Tibial nerve (tissue), 3 donors: ENCODE measurements around the gene HECW1.

Experiments used
- POLR2A ChIP-seq, 2 donors: fragments of 450-650 bp; IDR thresholded peaks; one replicate each; pipeline ENCODE4 v1.6.1; 2017; ENCODE audit warnings: antibody characterized with exemption in 2 of 2, mild to moderate bottlenecking in 2 of 2, moderate library complexity in 2 of 2
- TF ChIP-seq, protein P1 (sequence below), 5 experiments: fragments of 200-600 bp in 3 of 5; fragments of 450-650 bp in 2 of 5; sonication (generic) in 3 of 5; IDR thresholded peaks; one replicate each; pipeline ENCODE4 v1.5.1; 2016 to 2019; ENCODE audit warnings: antibody characterized with exemption in 5 of 5, mild to moderate bottlenecking in 3 of 5, moderate library complexity in 2 of 5

DNA sequence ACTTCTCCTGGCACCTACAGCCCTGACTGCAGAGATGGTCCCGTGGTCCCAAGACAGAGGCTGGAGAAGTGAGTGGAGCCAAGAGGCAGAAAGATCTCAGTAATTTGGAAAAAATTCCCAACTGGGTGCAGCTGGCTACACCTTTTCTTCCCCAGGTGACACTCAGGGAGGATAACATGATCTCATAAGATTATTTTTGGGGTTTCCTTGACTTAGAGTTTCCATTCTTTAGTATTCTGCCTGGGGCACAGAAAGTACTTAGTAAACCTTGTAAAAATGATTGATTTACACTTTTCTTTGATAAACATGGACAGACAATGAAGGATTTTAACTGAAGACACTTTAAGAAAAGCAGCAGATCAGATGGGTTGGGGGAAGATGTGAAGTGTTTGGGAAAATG lies 38.6 kb downstream of the HECW1 start:
- TF ChIP-seq, protein P1, sequence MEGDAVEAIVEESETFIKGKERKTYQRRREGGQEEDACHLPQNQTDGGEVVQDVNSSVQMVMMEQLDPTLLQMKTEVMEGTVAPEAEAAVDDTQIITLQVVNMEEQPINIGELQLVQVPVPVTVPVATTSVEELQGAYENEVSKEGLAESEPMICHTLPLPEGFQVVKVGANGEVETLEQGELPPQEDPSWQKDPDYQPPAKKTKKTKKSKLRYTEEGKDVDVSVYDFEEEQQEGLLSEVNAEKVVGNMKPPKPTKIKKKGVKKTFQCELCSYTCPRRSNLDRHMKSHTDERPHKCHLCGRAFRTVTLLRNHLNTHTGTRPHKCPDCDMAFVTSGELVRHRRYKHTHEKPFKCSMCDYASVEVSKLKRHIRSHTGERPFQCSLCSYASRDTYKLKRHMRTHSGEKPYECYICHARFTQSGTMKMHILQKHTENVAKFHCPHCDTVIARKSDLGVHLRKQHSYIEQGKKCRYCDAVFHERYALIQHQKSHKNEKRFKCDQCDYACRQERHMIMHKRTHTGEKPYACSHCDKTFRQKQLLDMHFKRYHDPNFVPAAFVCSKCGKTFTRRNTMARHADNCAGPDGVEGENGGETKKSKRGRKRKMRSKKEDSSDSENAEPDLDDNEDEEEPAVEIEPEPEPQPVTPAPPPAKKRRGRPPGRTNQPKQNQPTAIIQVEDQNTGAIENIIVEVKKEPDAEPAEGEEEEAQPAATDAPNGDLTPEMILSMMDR (IDR thresholded peaks at IDR 0.05), result no peak
- TF ChIP-seq POLR2A (IDR thresholded peaks at IDR 0.05), result no peak
